BE2C (cell line): ENCODE measurements around the gene DLG2.

Experiments
- DNase-seq: peaks from one replicate; pipeline ENCODE4 v3.0.0-alpha.2; 2020
- H3K27me3 ChIP-seq: fragments of 250-450 bp; sonication (Bioruptor Pico); 2 replicates; pipeline ENCODE4 v1.5.1; 2020; ENCODE audit warnings: mild to moderate bottlenecking
- H3K36me3 ChIP-seq: fragments of 250-450 bp; sonication (Bioruptor Pico); 2 replicates; pipeline ENCODE4 v1.5.1; 2020; ENCODE audit warnings: mild to moderate bottlenecking
- H3K4me1 ChIP-seq: fragments of 250-450 bp; sonication (Bioruptor Pico); 2 replicates; pipeline ENCODE4 v1.5.1; 2020
- H3K4me3 ChIP-seq: 2 replicates; pipeline ENCODE4 v1.5.1; 2011; ENCODE audit warnings: low read depth, low read length
- H3K9me3 ChIP-seq: fragments of 250-450 bp; sonication (Bioruptor Pico); 2 replicates; pipeline ENCODE4 v1.5.1; 2020
- CTCF ChIP-seq: IDR thresholded peaks from 2 replicates; pipeline ENCODE4 v1.5.1; 2012; ENCODE audit warnings: mild to moderate bottlenecking, low read depth, low read length

DLG2 gene

DNA sequence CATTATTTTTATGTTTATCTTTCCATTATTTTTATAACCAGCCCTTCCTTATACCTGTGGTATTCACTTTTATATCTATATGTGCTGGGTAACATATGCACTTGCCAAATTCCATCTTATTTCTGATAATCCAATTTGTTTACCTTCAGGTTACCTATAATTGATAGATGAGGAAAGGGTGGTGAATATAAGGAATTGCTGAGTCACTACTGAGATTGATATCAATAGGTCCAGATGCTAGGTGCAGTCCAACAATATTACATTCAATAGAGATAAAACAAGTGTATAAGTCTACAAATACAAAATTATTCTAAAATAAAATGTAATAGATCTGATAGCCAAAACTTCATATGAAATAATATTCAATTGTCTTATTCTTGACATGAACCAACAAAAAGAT is 1582.0 kb downstream of the DLG2 start:
- no peaks in the 10 kb centered on the region for H3K36me3 ChIP-seq
- no peaks in the 10 kb centered on the region for H3K27me3 ChIP-seq
- no peak for DNase-seq

DNA sequence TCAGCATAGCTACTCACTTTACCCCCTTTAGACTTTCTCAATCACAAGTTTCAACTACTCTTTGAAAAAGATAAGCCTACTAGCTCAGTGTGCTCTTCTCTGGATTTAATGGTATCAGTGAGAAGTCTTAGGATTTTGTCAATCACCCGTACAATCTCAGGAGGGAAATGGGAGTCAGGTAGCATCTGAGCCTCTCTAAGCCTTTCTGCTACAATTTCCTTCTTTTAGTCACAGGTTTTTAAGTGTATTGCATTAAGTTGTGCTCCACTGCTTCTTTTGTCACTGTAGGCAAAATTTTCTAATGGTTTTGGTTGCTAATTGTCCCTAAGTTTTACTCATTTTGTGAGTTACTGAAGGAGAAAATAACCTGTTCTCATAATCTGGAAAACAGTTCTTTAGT is 1582.4 kb downstream of the DLG2 start:
- Histone ChIP-seq H3K36me3 (no peaks in the 10 kb centered on the region), H3K4me1 (peaks cover 4% of the 10 kb centered on the region), H3K9me3 (no peaks in the 10 kb centered on the region), H3K27me3 (no peaks in the 10 kb centered on the region), H3K4me3 (no peak overlapping the region)
- no peak for DNase-seq
- TF ChIP-seq CTCF = no peak

More for the DNA sequence above, 1582.0 kb downstream of the DLG2 start:
- TF ChIP-seq CTCF = no peak
- Histone ChIP-seq H3K9me3 (no peaks in the 10 kb centered on the region), H3K4me3 (no peak overlapping the region), H3K4me1 (peaks cover 4% of the 10 kb centered on the region)

- no peak for TF ChIP-seq CTCF
- DNase-seq = no peak
Observed at GRCh38 chr11:84036664-84037194, 1590.4 kb downstream of the DLG2 start.

DNA sequence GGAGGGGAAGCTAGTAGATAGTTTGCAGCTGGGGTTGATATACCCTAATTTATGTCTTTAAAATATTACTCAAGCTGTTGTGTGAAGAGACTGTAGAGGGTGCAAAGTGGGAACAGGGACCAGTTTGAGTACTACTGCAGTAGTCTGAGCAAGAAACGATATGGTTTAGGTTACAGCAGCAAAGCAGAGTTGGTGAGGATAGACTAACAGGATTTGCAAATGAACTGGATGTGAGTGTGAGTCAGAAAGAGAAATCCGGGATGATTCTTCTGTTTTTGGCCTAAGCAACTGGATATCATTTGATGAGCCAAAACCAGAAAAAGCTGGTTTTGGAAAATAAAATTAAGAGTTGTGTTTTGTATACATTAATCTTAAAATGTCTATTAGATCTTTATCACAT is 1591.5 kb downstream of the DLG2 start:
- Histone ChIP-seq H3K4me3 (no peak overlapping the region), H3K36me3 (no peaks in the 10 kb centered on the region), H3K4me1 (peaks cover 3% of the 10 kb centered on the region; the same call in 1 of the 2 replicates), H3K9me3 (no peaks in the 10 kb centered on the region; the same call in 1 of the 2 replicates), H3K27me3 (no peaks in the 10 kb centered on the region)
- no peak for DNase-seq
- TF ChIP-seq CTCF = no peak

More at GRCh38 chr11:84036664-84037194, 1590.4 kb downstream of the DLG2 start:
- no peaks in the 10 kb centered on the region; the same call in 1 of the 2 replicates for H3K9me3 ChIP-seq
- peaks cover 3% of the 10 kb centered on the region; the same call in 1 of the 2 replicates for H3K4me1 ChIP-seq
- H3K27me3 ChIP-seq = no peaks in the 10 kb centered on the region
- H3K4me3 ChIP-seq = no peak overlapping the region
- no peaks in the 10 kb centered on the region for H3K36me3 ChIP-seq

- TF ChIP-seq CTCF = no peak
- Histone ChIP-seq H3K27me3 (no peaks in the 10 kb centered on the region), H3K9me3 (no peaks in the 10 kb centered on the region; the same call in 1 of the 2 replicates), H3K4me3 (no peak overlapping the region), H3K4me1 (peaks cover 3% of the 10 kb centered on the region; the same call in 1 of the 2 replicates), H3K36me3 (no peaks in the 10 kb centered on the region)
- no peak for DNase-seq
Observed at GRCh38 chr11:84034484-84034883, 1592.7 kb downstream of the DLG2 start.

GRCh38 chr11:84024266-84024665 is 1602.9 kb downstream of the DLG2 start:
- no peak overlapping the region for H3K4me3 ChIP-seq
- no peaks in the 10 kb centered on the region for H3K9me3 ChIP-seq
- H3K4me1 ChIP-seq = no peaks in the 10 kb centered on the region
- no peak for DNase-seq
- no peaks in the 10 kb centered on the region for H3K27me3 ChIP-seq
- H3K36me3 ChIP-seq = no peaks in the 10 kb centered on the region
- TF ChIP-seq CTCF = no peak
